HG03025 (cell line): ENCODE data around the gene CAMK2A.

Experiments
- ATAC-seq: cut with Tn5 transposase; IDR thresholded peaks from one replicate; pipeline ENCODE4 v1.9.1; 2021; ENCODE audit warnings: mild to moderate bottlenecking, moderate library complexity; ENCODE audit not compliant: unreplicated experiment, low FRiP score

The CAMK2A gene

GRCh38 chr5:150178262-150178661 is 111.3 kb downstream of the CAMK2A start:
- no peak for ATAC-seq

DNA sequence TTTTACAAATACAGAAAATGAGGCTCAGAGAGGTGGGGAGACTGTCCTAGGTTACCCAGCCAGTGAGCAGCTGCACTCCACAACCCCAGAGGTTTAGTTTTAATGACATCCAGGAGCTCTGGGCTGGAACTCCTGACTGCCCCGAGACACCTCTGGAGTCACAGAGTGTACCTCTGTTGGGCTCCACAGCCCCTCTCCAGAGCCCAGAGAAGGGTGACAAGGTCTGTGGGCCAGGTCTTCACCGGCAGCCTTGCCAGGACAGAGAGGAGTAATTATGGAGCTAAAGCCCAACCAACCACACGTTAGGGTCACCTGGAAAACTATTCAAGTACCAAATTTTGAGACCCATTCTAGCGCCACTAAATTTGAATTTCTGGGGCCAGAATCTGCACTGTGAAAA is 111.9 kb downstream of the CAMK2A start:
- no peak for ATAC-seq

DNA sequence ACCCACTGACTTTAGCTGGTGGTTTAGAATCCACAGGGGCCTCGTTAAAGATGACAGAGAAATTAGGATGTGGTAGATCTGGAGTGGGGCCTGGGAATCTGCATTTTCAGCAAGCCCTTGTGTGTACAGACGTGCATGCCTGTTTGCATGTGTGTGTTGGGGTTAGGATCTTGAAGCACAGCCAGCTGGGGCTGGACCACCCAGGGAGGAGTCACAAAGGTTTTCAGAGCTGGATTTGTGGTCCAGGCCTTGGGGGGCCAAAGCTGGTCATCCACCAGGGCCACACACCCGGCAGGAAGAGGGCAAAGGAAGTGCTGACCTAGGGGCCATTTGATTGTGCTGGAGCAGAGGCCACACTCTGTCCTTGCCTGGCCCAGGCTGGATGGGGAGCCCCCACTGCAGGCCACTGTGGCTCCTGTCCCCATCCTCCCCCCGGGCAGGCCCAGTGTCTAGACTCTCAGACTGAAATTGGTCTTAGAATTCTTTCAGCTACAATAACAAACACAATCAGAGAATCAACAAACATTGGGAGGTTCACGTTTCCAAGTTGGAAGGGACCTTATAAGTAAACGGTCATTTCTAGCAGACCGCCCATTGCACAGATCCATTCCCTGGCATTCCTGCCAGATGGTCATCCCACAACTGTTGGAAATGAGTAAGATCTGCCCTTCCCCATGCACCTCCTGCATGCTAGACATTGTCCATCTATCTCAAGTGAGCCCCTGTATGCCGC is 112.7 kb downstream of the CAMK2A start:
- no peak for ATAC-seq

- ATAC-seq: no peak
These were observed 114.0 kb downstream of the CAMK2A start for GRCh38 chr5:150175536-150175935.

DNA sequence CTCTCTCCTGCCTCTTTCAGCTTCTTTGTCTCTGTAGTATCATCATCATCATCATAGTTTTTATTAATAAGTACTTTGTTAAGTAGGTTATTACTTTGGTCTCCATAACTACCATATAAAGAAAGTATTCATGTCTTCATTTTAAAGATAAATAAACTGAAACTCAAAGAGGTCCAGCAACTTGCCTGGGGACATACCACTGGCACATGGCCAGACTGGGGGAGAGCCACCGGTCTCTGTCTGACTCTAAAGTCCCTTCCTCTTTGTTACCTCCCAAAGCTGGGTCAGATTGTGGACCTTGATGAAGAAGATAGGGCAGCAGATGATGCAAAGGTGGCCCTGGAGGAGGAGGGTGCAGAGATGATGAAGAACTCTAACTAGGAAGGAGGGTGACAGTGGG is 114.5 kb downstream of the CAMK2A start:
- ATAC-seq: no peak

DNA sequence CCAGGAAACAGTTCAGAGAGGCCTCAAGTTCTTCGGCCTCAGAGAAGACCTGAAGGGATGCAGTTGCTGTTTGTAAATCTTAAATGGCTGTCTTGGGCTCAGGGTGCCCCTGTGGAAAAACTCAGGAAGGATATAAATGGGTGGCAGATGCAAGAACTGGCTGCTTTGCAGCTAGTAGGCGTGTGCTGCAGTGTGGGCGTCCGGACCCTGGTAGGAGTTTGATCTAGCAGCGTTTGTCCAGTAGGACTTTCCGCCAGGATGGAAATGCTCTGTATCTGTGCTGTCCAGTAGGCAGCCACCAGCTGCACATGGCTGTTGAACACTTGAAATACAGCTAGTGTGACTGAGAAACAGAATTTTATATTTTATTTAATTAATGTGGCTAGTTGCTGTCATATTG is 115.3 kb downstream of the CAMK2A start:
- ATAC-seq: no peak

DNA sequence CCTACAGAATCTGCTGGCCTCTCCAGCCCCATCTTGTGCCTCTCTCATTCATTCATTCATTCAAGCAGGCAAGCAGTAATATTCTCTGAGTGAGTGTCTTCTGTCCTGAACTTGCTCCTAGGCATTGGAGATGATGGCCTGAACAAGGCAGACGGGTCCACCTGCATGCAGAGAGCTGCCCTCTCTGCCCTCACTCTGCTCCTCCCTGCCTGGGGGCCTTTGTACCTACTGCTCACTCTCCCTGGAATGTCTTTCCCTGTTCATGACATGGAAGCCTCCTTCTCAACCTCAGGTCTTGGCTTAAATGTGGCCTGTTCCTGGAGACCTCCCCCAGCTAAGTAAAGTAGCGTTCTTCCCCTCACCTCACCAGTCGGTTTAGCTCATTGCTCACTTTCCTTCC is 116.4 kb downstream of the CAMK2A start:
- no peak for ATAC-seq

- ATAC-seq: no peak
These were observed 117.0 kb downstream of the CAMK2A start for GRCh38 chr5:150172556-150172955.

DNA sequence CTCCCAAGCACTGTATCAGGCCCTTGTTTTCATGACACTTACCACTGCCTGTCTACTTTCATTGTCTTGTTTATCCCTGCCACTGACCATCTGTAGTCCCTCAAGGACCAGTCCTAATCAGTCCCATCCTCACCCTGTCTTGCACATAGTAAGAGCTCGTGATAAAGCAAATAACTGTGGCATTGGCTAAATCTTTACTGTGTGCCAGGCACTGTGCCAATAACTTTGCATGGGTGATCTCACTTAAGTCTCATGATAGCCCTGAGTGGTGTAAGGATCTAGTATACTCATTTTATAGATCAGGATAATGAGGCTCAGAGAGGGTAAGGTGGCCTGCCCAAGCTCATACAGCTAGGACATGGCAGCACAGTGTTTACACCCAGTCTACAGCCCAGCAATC is 117.4 kb downstream of the CAMK2A start:
- ATAC-seq: no peak
